WTC11 (cell line): Measurements from ENCODE around the gene NRSN2. TPM values are rescaled to one million over a fixed set of nuclear protein-coding genes. Genes with fewer than 3 reads are reported as not detected.

Experiments used
- ATAC-seq: fragments of 200-7000 bp; cut with Tn5 transposase; 2 replicates; pipeline ENCODE4 v1.10.0; 2021; ENCODE audit warnings: mild to moderate bottlenecking, moderate library complexity
- CTCF ChIA-PET: fragments of 300-600 bp; sonication (Branson Sonifier 250); formaldehyde crosslinking; loops from one replicate; lab custom pipeline; 2021; ENCODE audit warnings: antibody characterized with exemption; lab: Charles Lee
- POLR2A ChIA-PET: fragments of 350-600 bp; sonication (Branson Sonifier 250); formaldehyde crosslinking; loops from one replicate; lab custom pipeline; 2021; ENCODE audit warnings: antibody characterized with exemption; lab: Charles Lee
- DNase-seq: peaks from one replicate; pipeline ENCODE4 v3.0.0; 2021; ENCODE audit warnings: low spot score
- H3K27ac Mint-ChIP-seq: 2 replicates; pipeline ENCODE4 v1.8.0; 2021; ENCODE audit warnings: mixed read lengths
- H3K27me3 Mint-ChIP-seq: 2 replicates; pipeline ENCODE4 v1.8.0; 2021; ENCODE audit warnings: low read depth, mild to moderate bottlenecking, moderate library complexity, mixed read lengths
- H3K36me3 Mint-ChIP-seq: 2 replicates; pipeline ENCODE4 v1.8.0; 2021; ENCODE audit warnings: mixed read lengths
- H3K4me1 Mint-ChIP-seq: 2 replicates; pipeline ENCODE4 v1.8.0; 2022; ENCODE audit warnings: mixed read lengths
- H3K4me3 Mint-ChIP-seq: 2 replicates; pipeline ENCODE4 v1.8.0; 2021; ENCODE audit warnings: mild to moderate bottlenecking, moderate library complexity, mixed read lengths
- H3K9me3 Mint-ChIP-seq: 2 replicates; pipeline ENCODE4 v1.8.0; 2021; ENCODE audit warnings: mixed read lengths
- ATF2 ChIP-seq: sonication (generic); formaldehyde crosslinking; IDR thresholded peaks from 2 replicates; pipeline ENCODE4 v1.8.1; 2022; ENCODE audit warnings: low read depth, missing genetic modification reagents, borderline replicate concordance
- CBFB ChIP-seq: sonication (generic); formaldehyde crosslinking; IDR thresholded peaks from 2 replicates; pipeline ENCODE4 v1.8.1; 2022; ENCODE audit warnings: mild to moderate bottlenecking, low read depth, missing genetic modification reagents
- ESRRA ChIP-seq: sonication (generic); formaldehyde crosslinking; IDR thresholded peaks from 2 replicates; pipeline ENCODE4 v1.8.1; 2022; ENCODE audit warnings: mild to moderate bottlenecking, missing genetic modification reagents, borderline replicate concordance
- GABPB1 ChIP-seq: sonication (generic); formaldehyde crosslinking; IDR thresholded peaks from 2 replicates; pipeline ENCODE4 v1.8.1; 2023; ENCODE audit warnings: mild to moderate bottlenecking, missing genetic modification reagents
- GTF2I ChIP-seq: fragments of 250-450 bp; sonication (Bioruptor Pico); conservative IDR thresholded peaks from 2 replicates; pipeline ENCODE4 v1.4.0; 2021; ENCODE audit warnings: mild to moderate bottlenecking
- IRF2 ChIP-seq: sonication (generic); formaldehyde crosslinking; IDR thresholded peaks from 2 replicates; pipeline ENCODE4 v1.8.0; 2022; ENCODE audit warnings: low read depth, missing genetic modification reagents, borderline replicate concordance
- KAT7 ChIP-seq: sonication (generic); formaldehyde crosslinking; IDR thresholded peaks from 2 replicates; pipeline ENCODE4 v1.8.1; 2023; ENCODE audit warnings: missing genetic modification reagents, mild to moderate bottlenecking, borderline replicate concordance
- MAX ChIP-seq: sonication (generic); formaldehyde crosslinking; IDR thresholded peaks from 2 replicates; pipeline ENCODE4 v1.8.0; 2022; ENCODE audit warnings: mild to moderate bottlenecking, missing genetic modification reagents
- NFATC4 ChIP-seq: fragments of 250-450 bp; sonication (Bioruptor Pico); IDR thresholded peaks from 2 replicates; pipeline ENCODE4 v1.9.0; 2021; ENCODE audit warnings: mild to moderate bottlenecking
- NR1H2 ChIP-seq: sonication (generic); formaldehyde crosslinking; IDR thresholded peaks from 2 replicates; pipeline ENCODE4 v1.9.0; 2021; ENCODE audit warnings: mild to moderate bottlenecking, moderate library complexity, missing genetic modification reagents
- RELA ChIP-seq: sonication (generic); formaldehyde crosslinking; IDR thresholded peaks from 2 replicates; pipeline ENCODE4 v1.8.1; 2022; ENCODE audit warnings: missing genetic modification reagents, mild to moderate bottlenecking, borderline replicate concordance
- SMAD3 ChIP-seq: sonication (generic); formaldehyde crosslinking; IDR thresholded peaks from 2 replicates; pipeline ENCODE4 v1.8.0; 2022; ENCODE audit warnings: missing genetic modification reagents, mild to moderate bottlenecking, borderline replicate concordance
- TP53 ChIP-seq: sonication (generic); formaldehyde crosslinking; IDR thresholded peaks from 2 replicates; pipeline ENCODE4 v1.8.1; 2023; ENCODE audit warnings: mild to moderate bottlenecking, missing genetic modification reagents
- total RNA-seq: library from RNA; stranded (reverse); gene quantifications from 3 replicates; pipeline ENCODE4 v1.2.3, GENCODE V29; 2021
- TF ChIP-seq, protein P1 (sequence below): fragments of 200-600 bp; IDR thresholded peaks from 2 replicates; pipeline ENCODE4 v1.8.0; 2022; ENCODE audit warnings: antibody characterized with exemption
- TF ChIP-seq, protein P2 (sequence below): fragments of 250-450 bp; sonication (Bioruptor Pico); IDR thresholded peaks from 2 replicates; pipeline ENCODE4 v1.9.0; 2021; ENCODE audit warnings: mild to moderate bottlenecking
- TF ChIP-seq, protein P3 (sequence below): fragments of 250-450 bp; sonication (Bioruptor Pico); conservative IDR thresholded peaks from 2 replicates; pipeline ENCODE4 v1.9.0; 2021; ENCODE audit warnings: mild to moderate bottlenecking
- TF ChIP-seq, protein P4 (sequence below): sonication (generic); formaldehyde crosslinking; IDR thresholded peaks from 2 replicates; pipeline ENCODE4 v1.8.1; 2022; ENCODE audit warnings: missing genetic modification reagents, borderline replicate concordance
- TF ChIP-seq, protein P5 (sequence below): sonication (generic); formaldehyde crosslinking; conservative IDR thresholded peaks from 2 replicates; pipeline ENCODE4 v1.8.1; 2023; ENCODE audit warnings: mild to moderate bottlenecking, low read depth, missing genetic modification reagents, moderate library complexity
- TF ChIP-seq, protein P6 (sequence below): sonication (generic); formaldehyde crosslinking; IDR thresholded peaks from 2 replicates; pipeline ENCODE4 v1.8.1; 2022; ENCODE audit warnings: mild to moderate bottlenecking, missing genetic modification reagents, moderate library complexity, borderline replicate concordance

The NRSN2 gene
- total RNA-seq, 1 experiment from 2014 or later, result 23.0 TPM

GRCh38 chr20:347640-348484 lies 951 bp downstream of the NRSN2 start:
- peaks cover 15% of the 10 kb centered on the region for H3K27me3 Mint-ChIP-seq
- no peaks in the 10 kb centered on the region for H3K9me3 Mint-ChIP-seq
- H3K4me3 Mint-ChIP-seq, result peak overlapping the region; percentile 89
- H3K36me3 Mint-ChIP-seq, result peaks cover 2% of the 10 kb centered on the region; the same call in 1 of the 2 replicates
- ChIA-PET CTCF (interaction anchor here (0.9 to 4.2 kb wide), 13 partner anchors 8 to 195 kb away, joined by 3 to 37 read pairs (median 4); partner anchors contain the start of genes SOX12, TBC1D20 and TRIB3), POLR2A (interaction anchor here (0.5 to 1.7 kb wide), 12 partner anchors 8 to 69 kb away, joined by 3 to 13 read pairs (median 4); partner anchors contain the start of gene SOX12)
- peak; percentile 80 for ATAC-seq
- peak overlapping the region; percentile 93 for H3K27ac Mint-ChIP-seq
- H3K4me1 Mint-ChIP-seq, result peaks cover 17% of the 10 kb centered on the region
- DNase-seq, result peak; percentile 97
- TF ChIP-seq, protein P1, sequence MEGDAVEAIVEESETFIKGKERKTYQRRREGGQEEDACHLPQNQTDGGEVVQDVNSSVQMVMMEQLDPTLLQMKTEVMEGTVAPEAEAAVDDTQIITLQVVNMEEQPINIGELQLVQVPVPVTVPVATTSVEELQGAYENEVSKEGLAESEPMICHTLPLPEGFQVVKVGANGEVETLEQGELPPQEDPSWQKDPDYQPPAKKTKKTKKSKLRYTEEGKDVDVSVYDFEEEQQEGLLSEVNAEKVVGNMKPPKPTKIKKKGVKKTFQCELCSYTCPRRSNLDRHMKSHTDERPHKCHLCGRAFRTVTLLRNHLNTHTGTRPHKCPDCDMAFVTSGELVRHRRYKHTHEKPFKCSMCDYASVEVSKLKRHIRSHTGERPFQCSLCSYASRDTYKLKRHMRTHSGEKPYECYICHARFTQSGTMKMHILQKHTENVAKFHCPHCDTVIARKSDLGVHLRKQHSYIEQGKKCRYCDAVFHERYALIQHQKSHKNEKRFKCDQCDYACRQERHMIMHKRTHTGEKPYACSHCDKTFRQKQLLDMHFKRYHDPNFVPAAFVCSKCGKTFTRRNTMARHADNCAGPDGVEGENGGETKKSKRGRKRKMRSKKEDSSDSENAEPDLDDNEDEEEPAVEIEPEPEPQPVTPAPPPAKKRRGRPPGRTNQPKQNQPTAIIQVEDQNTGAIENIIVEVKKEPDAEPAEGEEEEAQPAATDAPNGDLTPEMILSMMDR, result no peak
- TF ChIP-seq TP53 (CRISPR knock-in tag) (peak; percentile 26; the same call in 1 of the 2 replicates), NFATC4 (CRISPR knock-in tag) (no peak), KAT7 (CRISPR knock-in tag) (0 out of 2 replicates have a peak, but pooled peaks have one; percentile 46), GABPB1 (peak; percentile 90), CBFB (CRISPR knock-in tag) (peak; percentile 66; the same call in 1 of the 2 replicates), ATF2 (CRISPR knock-in tag) (no peak), MAX (CRISPR knock-in tag) (peak; percentile 61), NR1H2 (CRISPR knock-in tag) (no peak), RELA (CRISPR knock-in tag) (no peak; the same call in 1 of the 2 replicates), SMAD3 (CRISPR knock-in tag) (0 out of 2 replicates have a peak, but pooled peaks have one; percentile 55), IRF2 (CRISPR knock-in tag) (no peak), GTF2I (no peak), ESRRA (CRISPR knock-in tag) (peak; percentile 99)
- TF ChIP-seq, protein P2, sequence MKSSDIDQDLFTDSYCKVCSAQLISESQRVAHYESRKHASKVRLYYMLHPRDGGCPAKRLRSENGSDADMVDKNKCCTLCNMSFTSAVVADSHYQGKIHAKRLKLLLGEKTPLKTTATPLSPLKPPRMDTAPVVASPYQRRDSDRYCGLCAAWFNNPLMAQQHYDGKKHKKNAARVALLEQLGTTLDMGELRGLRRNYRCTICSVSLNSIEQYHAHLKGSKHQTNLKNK (CRISPR knock-in tag), result no peak
- TF ChIP-seq, protein P3, sequence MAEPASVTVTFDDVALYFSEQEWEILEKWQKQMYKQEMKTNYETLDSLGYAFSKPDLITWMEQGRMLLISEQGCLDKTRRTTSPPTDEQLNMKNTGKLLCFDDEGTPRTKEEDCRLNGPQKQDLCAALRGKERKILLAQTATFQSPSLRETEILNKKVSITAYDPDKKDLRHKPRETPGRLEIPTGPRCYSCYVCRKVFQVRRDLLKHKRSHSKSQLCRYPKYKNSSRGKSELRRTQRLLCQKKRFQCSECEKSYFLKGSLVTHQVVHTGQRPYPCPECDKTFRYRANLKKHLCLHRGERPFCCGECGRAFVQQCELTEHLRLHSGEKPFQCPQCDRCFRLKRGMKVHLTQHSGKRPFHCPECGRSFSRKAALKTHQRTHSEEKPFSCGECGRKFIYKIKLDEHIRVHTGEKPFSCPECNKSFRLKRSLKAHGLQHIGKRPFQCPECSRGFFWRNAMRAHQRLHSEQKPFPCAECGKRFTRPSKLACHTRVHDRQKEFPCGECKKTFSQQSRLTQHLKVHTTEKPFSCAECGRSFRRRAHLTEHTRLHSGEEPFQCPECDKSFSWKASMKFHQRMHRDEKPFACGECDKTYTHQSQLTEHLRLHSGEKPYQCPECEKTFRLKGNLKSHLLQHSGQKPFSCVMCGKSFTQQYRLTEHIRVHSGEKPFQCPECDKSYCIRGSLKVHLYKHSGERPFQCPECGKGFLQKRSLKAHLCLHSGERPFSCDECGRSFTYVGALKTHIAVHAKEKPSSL, result no peak
- TF ChIP-seq, protein P4, sequence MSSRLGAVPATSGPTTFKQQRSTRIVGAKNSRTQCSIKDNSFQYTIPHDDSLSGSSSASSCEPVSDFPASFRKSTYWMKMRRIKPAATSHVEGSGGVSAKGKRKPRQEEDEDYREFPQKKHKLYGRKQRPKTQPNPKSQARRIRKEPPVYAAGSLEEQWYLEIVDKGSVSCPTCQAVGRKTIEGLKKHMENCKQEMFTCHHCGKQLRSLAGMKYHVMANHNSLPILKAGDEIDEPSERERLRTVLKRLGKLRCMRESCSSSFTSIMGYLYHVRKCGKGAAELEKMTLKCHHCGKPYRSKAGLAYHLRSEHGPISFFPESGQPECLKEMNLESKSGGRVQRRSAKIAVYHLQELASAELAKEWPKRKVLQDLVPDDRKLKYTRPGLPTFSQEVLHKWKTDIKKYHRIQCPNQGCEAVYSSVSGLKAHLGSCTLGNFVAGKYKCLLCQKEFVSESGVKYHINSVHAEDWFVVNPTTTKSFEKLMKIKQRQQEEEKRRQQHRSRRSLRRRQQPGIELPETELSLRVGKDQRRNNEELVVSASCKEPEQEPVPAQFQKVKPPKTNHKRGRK (CRISPR knock-in tag), result no peak
- TF ChIP-seq, protein P5, sequence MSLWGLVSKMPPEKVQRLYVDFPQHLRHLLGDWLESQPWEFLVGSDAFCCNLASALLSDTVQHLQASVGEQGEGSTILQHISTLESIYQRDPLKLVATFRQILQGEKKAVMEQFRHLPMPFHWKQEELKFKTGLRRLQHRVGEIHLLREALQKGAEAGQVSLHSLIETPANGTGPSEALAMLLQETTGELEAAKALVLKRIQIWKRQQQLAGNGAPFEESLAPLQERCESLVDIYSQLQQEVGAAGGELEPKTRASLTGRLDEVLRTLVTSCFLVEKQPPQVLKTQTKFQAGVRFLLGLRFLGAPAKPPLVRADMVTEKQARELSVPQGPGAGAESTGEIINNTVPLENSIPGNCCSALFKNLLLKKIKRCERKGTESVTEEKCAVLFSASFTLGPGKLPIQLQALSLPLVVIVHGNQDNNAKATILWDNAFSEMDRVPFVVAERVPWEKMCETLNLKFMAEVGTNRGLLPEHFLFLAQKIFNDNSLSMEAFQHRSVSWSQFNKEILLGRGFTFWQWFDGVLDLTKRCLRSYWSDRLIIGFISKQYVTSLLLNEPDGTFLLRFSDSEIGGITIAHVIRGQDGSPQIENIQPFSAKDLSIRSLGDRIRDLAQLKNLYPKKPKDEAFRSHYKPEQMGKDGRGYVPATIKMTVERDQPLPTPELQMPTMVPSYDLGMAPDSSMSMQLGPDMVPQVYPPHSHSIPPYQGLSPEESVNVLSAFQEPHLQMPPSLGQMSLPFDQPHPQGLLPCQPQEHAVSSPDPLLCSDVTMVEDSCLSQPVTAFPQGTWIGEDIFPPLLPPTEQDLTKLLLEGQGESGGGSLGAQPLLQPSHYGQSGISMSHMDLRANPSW (CRISPR knock-in tag), result no peak
- TF ChIP-seq, protein P6, sequence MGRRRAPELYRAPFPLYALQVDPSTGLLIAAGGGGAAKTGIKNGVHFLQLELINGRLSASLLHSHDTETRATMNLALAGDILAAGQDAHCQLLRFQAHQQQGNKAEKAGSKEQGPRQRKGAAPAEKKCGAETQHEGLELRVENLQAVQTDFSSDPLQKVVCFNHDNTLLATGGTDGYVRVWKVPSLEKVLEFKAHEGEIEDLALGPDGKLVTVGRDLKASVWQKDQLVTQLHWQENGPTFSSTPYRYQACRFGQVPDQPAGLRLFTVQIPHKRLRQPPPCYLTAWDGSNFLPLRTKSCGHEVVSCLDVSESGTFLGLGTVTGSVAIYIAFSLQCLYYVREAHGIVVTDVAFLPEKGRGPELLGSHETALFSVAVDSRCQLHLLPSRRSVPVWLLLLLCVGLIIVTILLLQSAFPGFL, result no peak
